ENCODE results near the gene MEPCE. TPM values are rescaled to one million over a fixed set of nuclear protein-coding genes. Genes with fewer than 3 reads are reported as not detected.

The MEPCE gene
- total RNA-seq, 1 donor from 2014 or later = 30.5 TPM

DNA sequence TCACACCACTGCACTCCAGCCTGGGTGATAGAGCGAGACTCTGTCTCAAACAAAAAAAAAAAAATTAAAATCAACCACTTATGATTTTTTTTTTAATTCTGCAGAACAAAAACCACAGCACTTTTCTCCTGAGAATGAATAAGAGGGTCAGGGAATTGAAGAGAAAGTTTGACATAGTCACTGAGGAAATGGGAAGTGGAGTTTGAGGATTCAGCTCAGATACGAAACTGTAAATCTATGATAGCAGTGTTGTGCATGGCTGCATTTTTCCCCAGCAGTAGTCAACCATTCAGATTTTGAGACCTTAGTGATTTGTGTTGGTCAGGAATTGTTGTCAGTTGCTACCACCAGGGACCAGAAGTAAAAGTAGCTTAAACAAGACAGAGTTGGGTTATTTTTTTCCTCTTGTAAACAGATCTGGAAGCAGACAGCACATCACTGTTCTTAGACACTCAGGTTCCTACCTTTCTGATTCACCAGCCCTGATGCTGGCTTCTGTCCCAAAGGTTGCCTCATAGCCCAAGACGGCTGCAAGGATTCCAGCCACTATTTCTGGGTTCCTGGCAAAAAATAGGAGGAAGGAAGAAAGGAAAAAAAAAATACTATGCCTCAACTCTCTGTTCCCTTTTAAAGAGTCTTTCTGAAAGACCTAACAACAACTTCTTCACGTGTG is 36.3 kb upstream of the MEPCE start:
- peaks cover 39% of the 10 kb centered on the region for H3K4me1 Mint-ChIP-seq (ENCODE audit: unreplicated experiment)
- no peaks in the 10 kb centered on the region for H3K9me3 Mint-ChIP-seq (ENCODE audit: unreplicated experiment)
- H3K27ac Mint-ChIP-seq (ENCODE audit: unreplicated experiment) = no peak overlapping the region
- TF ChIP-seq CTCF (IDR thresholded peaks at IDR 0.05; ENCODE audit: unreplicated experiment) = no peak
- H3K36me3 Mint-ChIP-seq (ENCODE audit: low read depth, unreplicated experiment) = no peaks in the 10 kb centered on the region
- H3K27me3 Mint-ChIP-seq (ENCODE audit: unreplicated experiment) = peaks cover 6% of the 10 kb centered on the region
- no peak overlapping the region for H3K4me3 Mint-ChIP-seq (ENCODE audit: unreplicated experiment)
- no peak for DNase-seq (ENCODE audit: low spot score)

GRCh38 chr7:100394077-100394476 is 35.6 kb upstream of the MEPCE start:
- TF ChIP-seq CTCF (IDR thresholded peaks at IDR 0.05; ENCODE audit: unreplicated experiment) = no peak
- no peak overlapping the region for H3K4me3 Mint-ChIP-seq (ENCODE audit: unreplicated experiment)
- peaks cover 8% of the 10 kb centered on the region for H3K27me3 Mint-ChIP-seq (ENCODE audit: unreplicated experiment)
- peaks cover 46% of the 10 kb centered on the region for H3K4me1 Mint-ChIP-seq (ENCODE audit: unreplicated experiment)
- no peak overlapping the region for H3K27ac Mint-ChIP-seq (ENCODE audit: unreplicated experiment)
- no peaks in the 10 kb centered on the region for H3K36me3 Mint-ChIP-seq (ENCODE audit: low read depth, unreplicated experiment)
- no peaks in the 10 kb centered on the region for H3K9me3 Mint-ChIP-seq (ENCODE audit: unreplicated experiment)
- DNase-seq (ENCODE audit: low spot score) = no peak

DNA sequence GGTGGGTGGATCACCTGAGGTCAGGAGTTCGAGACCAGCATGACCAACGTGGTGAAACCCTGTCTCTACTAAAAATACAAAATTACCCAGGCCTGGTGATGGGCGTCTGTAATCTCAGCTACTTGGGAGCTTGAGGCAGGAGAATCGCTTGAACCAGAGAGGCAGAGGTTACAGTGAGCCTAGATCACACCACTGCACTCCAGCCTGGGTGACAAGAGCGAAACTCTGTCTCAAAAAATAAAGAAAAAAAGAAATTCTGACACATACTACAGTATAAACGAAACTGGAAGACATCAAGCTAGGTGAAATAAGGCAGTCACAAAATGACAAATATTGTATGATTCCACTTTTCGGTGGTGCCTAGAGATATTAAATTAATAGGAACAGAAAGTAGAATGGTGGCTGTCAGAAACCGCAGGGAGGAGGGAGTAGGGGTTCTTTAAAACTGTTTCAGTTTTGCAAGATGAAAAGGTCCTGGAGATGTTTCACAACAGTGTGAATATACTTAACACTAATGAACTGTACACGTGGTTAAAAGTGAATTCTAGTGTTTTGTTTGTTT is 33.1 kb upstream of the MEPCE start:
- peaks cover 4% of the 10 kb centered on the region for H3K27me3 Mint-ChIP-seq (ENCODE audit: unreplicated experiment)
- no peaks in the 10 kb centered on the region for H3K36me3 Mint-ChIP-seq (ENCODE audit: low read depth, unreplicated experiment)
- no peak for TF ChIP-seq CTCF (IDR thresholded peaks at IDR 0.05; ENCODE audit: unreplicated experiment)
- peaks cover 50% of the 10 kb centered on the region for H3K4me1 Mint-ChIP-seq (ENCODE audit: unreplicated experiment)
- no peaks in the 10 kb centered on the region for H3K9me3 Mint-ChIP-seq (ENCODE audit: unreplicated experiment)
- no peak for DNase-seq (ENCODE audit: low spot score)
- peak overlapping the region; percentile 76 for H3K4me3 Mint-ChIP-seq (ENCODE audit: unreplicated experiment)
- H3K27ac Mint-ChIP-seq (ENCODE audit: unreplicated experiment) = peak overlapping the region; percentile 30

- Mint-ChIP-seq H3K4me3 (ENCODE audit: unreplicated experiment) (peak overlapping the region; percentile 76), H3K9me3 (ENCODE audit: unreplicated experiment) (no peaks in the 10 kb centered on the region), H3K36me3 (ENCODE audit: low read depth, unreplicated experiment) (no peaks in the 10 kb centered on the region), H3K4me1 (ENCODE audit: unreplicated experiment) (peaks cover 60% of the 10 kb centered on the region), H3K27ac (ENCODE audit: unreplicated experiment) (peak overlapping the region; percentile 70), H3K27me3 (ENCODE audit: unreplicated experiment) (peaks cover 4% of the 10 kb centered on the region)
- TF ChIP-seq CTCF (IDR thresholded peaks at IDR 0.05; ENCODE audit: unreplicated experiment) = no peak
- DNase-seq (ENCODE audit: low spot score) = no peak
Measured at GRCh38 chr7:100397315-100398081, 32.1 kb upstream of the MEPCE start.

DNA sequence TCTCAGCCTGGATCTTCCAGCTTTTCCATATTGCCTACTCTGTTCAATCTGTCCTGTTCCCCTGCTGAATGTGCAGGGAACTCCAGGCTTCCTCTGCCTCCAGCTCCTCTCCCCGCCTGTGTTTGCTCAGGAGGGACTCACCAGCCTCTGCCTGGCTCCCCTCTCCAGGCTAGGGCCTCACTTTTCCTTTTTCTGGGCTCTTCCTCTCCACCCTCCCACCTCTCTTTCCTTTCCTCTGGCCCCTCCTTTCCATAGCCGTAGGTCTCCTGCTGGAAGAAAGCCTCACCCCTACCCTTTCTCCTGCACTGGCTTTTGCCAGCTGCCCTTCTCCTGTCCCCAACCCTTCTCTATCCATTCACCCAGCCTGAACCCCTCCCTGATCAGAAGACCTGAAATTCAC is 31.4 kb upstream of the MEPCE start:
- Mint-ChIP-seq H3K27ac (ENCODE audit: unreplicated experiment) (peak overlapping the region; percentile 70), H3K27me3 (ENCODE audit: unreplicated experiment) (peaks cover 4% of the 10 kb centered on the region)

More for the DNA sequence above, 31.4 kb upstream of the MEPCE start:
- Mint-ChIP-seq H3K9me3 (ENCODE audit: unreplicated experiment) (no peaks in the 10 kb centered on the region), H3K4me3 (ENCODE audit: unreplicated experiment) (peak overlapping the region; percentile 84), H3K36me3 (ENCODE audit: low read depth, unreplicated experiment) (no peaks in the 10 kb centered on the region), H3K4me1 (ENCODE audit: unreplicated experiment) (peaks cover 65% of the 10 kb centered on the region)
- TF ChIP-seq CTCF (IDR thresholded peaks at IDR 0.05; ENCODE audit: unreplicated experiment) = no peak
- peak; percentile 19 for DNase-seq (ENCODE audit: low spot score)
